Keratinocyte (primary cell): ENCODE data around the gene PDE6G. TPM values are rescaled to one million over a fixed set of nuclear protein-coding genes. Genes with fewer than 3 reads are reported as not detected.

ENCODE experiments used
- DNase-seq: peaks from one replicate; pipeline ENCODE4 v3.0.0-alpha.2; 2011; ENCODE audit warnings: low read depth, missing footprints, low spot score
- FAIRE-seq: peaks from 2 replicates; lab custom pipeline; 2011; peaks lifted over from hg19 to GRCh38; lab: Jason Lieb, UNC
- H2AFZ ChIP-seq: 2 replicates; pipeline ENCODE4 v1.6.0; 2012; ENCODE audit warnings: low read length, control low read depth, inconsistent platforms; ENCODE audit not compliant: control insufficient read depth
- H3K27ac ChIP-seq: 2 replicates; pipeline ENCODE4 v1.5.1; 2011; ENCODE audit warnings: low read length; ENCODE audit not compliant: control insufficient read depth, insufficient read depth
- H3K27me3 ChIP-seq: 3 replicates; pipeline ENCODE4 v1.6.0; 2011; ENCODE audit warnings: low read length; ENCODE audit not compliant: control insufficient read depth, insufficient read depth; ENCODE audit errors: extremely low read depth
- H3K36me3 ChIP-seq, 2 experiments: 2 replicates in 1 of 2; 3 replicates in 1 of 2; pipeline ENCODE4 v1.5.1; 2011; ENCODE audit warnings: low read length in 2 of 2, mild to moderate bottlenecking in 1 of 2; ENCODE audit not compliant: control insufficient read depth in 2 of 2, insufficient read depth in 2 of 2; ENCODE audit errors: extremely low read depth in 1 of 2
- H3K4me1 ChIP-seq: 3 replicates; pipeline ENCODE4 v1.5.1; 2011; ENCODE audit warnings: low read length; ENCODE audit not compliant: control insufficient read depth, insufficient read depth; ENCODE audit errors: extremely low read depth
- H3K4me2 ChIP-seq: 3 replicates; pipeline ENCODE4 v1.6.0; 2011; ENCODE audit warnings: low read depth, low read length; ENCODE audit not compliant: control insufficient read depth, insufficient read depth; ENCODE audit errors: extremely low read depth
- H3K4me3 ChIP-seq, 3 experiments: fragments of 200-600 bp in 1 of 3; sonication (generic) in 1 of 3; 2 replicates in 2 of 3; 3 replicates in 1 of 3; pipeline ENCODE4 v1.5.1; 2011 to 2016; ENCODE audit warnings: low read length in 3 of 3, mild to moderate bottlenecking in 3 of 3, control low read depth in 2 of 3, inconsistent platforms in 1 of 3, low read depth in 1 of 3, mixed read lengths in 1 of 3, mixed run types in 1 of 3, moderate library complexity in 1 of 3; ENCODE audit not compliant: control insufficient read depth in 2 of 3, insufficient read depth in 2 of 3; ENCODE audit errors: extremely low read depth in 1 of 3
- H3K79me2 ChIP-seq: 2 replicates; pipeline ENCODE4 v1.6.0; 2012; ENCODE audit warnings: low read length; ENCODE audit not compliant: control insufficient read depth, insufficient read depth
- H3K9ac ChIP-seq: 3 replicates; pipeline ENCODE4 v1.6.0; 2011; ENCODE audit warnings: low read length; ENCODE audit not compliant: control insufficient read depth, insufficient read depth; ENCODE audit errors: extremely low read depth
- H3K9me1 ChIP-seq: 3 replicates; pipeline ENCODE4 v1.6.0; 2011; ENCODE audit warnings: low read length; ENCODE audit not compliant: control insufficient read depth, insufficient read depth; ENCODE audit errors: extremely low read depth
- H3K9me3 ChIP-seq: 2 replicates; pipeline ENCODE4 v1.5.1; 2012; ENCODE audit warnings: low read depth, low read length; ENCODE audit not compliant: control insufficient read depth
- H4K20me1 ChIP-seq: 3 replicates; pipeline ENCODE4 v1.6.0; 2011; ENCODE audit warnings: low read length; ENCODE audit not compliant: control insufficient read depth, insufficient read depth; ENCODE audit errors: extremely low read depth
- EZH2 ChIP-seq: IDR thresholded peaks from one replicate; pipeline ENCODE4 v1.6.1; 2012; ENCODE audit warnings: inconsistent platforms, mild to moderate bottlenecking, low read length, moderate library complexity
- dilution Hi-C: fragments of 300-500 bp; cut with MboI; formaldehyde crosslinking; loops from one replicate; pipeline ENCODE4 v1.7.0; 2020; ENCODE audit warnings: low sequenced_read_pairs; ENCODE audit not compliant: extremely low pct_ligation_motif_present
- polyA plus RNA-seq, 5 experiments: library from polyadenylated mRNA; depleted of rRNA in 3 of 5; stranded (reverse) in 3 of 5; stranded (forward) in 1 of 5; unstranded in 1 of 5; fragments of >200 nt; gene quantifications; 1 replicate in 1 of 5; 2 replicates in 3 of 5; 3 replicates in 1 of 5; pipeline versions ENCODE4 v1.2.1 to v1.2.3, GENCODE V29; 2011 to 2012; ENCODE audit warnings: missing spikeins in 2 of 5, low read depth in 1 of 5, low replicate concordance in 1 of 5
- TF ChIP-seq, protein P1 (sequence below), 3 experiments: IDR thresholded peaks in 1 of 3; conservative IDR thresholded peaks in 1 of 3; optimal IDR thresholded peaks in 1 of 3; 2 replicates in 2 of 3; 3 replicates in 1 of 3; pipeline versions ENCODE3 to v1.5.1; 2011; ENCODE audit warnings: low read length in 3 of 3, mild to moderate bottlenecking in 3 of 3, moderate library complexity in 2 of 3, control low read depth in 1 of 3, inconsistent platforms in 1 of 3; ENCODE audit not compliant: insufficient read depth in 2 of 3; ENCODE audit errors: extremely low read depth in 1 of 3

PDE6G gene
- polyA plus RNA-seq, 1 donor (not counting 4 experiments of a cell fraction or from before 2014, with no cell fraction given): not detected

DNA sequence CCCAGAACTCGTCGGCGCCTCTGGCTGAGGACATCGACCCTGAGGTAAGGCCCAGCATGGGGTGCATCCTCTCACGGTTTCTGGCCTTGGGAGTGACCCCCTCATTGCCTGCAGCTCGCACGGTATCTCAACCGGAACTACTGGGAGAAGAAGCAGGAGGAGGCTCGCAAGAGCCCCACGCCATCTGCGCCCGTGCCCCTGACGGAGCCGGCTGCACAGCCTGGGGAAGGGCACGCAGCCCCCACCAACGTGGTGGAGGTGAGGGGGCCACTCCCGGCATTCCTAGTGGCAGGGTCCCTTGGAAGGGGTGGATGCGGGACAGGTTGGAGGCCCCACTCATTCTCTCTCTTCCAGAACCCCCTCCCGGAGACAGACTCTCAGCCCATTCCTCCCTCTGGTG is 38.5 kb upstream of the PDE6G start:
- DNase-seq (no peak), FAIRE-seq (no peak)
- Histone ChIP-seq H3K27ac (no peak overlapping the region), H3K9ac (no peak overlapping the region), H3K36me3 (peaks cover 56 to 72% of the 10 kb centered on the region in 2 experiments), H3K9me1 (no peaks in the 10 kb centered on the region), H3K9me3 (no peaks in the 10 kb centered on the region), H3K4me2 (no peak overlapping the region), H4K20me1 (peaks cover 6% of the 10 kb centered on the region), H2AFZ (no peak overlapping the region), H3K4me3 (no peak overlapping the region), H3K4me1 (no peaks in the 10 kb centered on the region), H3K27me3 (no peaks in the 10 kb centered on the region), H3K79me2 (peaks cover 61% of the 10 kb centered on the region)
- TF ChIP-seq, protein P1, sequence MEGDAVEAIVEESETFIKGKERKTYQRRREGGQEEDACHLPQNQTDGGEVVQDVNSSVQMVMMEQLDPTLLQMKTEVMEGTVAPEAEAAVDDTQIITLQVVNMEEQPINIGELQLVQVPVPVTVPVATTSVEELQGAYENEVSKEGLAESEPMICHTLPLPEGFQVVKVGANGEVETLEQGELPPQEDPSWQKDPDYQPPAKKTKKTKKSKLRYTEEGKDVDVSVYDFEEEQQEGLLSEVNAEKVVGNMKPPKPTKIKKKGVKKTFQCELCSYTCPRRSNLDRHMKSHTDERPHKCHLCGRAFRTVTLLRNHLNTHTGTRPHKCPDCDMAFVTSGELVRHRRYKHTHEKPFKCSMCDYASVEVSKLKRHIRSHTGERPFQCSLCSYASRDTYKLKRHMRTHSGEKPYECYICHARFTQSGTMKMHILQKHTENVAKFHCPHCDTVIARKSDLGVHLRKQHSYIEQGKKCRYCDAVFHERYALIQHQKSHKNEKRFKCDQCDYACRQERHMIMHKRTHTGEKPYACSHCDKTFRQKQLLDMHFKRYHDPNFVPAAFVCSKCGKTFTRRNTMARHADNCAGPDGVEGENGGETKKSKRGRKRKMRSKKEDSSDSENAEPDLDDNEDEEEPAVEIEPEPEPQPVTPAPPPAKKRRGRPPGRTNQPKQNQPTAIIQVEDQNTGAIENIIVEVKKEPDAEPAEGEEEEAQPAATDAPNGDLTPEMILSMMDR (optimal IDR thresholded peaks at IDR 0.05 in 1 of 3, IDR thresholded peaks at IDR 0.05 in 1 of 3, conservative IDR thresholded peaks at IDR 0.05 in 1 of 3; ENCODE audit: extremely low read depth in 1 of 3, insufficient read depth in 2 of 3, low read length in 3 of 3): no peak
- no peak for TF ChIP-seq EZH2
- dilution Hi-C loops: no loop called here

DNA sequence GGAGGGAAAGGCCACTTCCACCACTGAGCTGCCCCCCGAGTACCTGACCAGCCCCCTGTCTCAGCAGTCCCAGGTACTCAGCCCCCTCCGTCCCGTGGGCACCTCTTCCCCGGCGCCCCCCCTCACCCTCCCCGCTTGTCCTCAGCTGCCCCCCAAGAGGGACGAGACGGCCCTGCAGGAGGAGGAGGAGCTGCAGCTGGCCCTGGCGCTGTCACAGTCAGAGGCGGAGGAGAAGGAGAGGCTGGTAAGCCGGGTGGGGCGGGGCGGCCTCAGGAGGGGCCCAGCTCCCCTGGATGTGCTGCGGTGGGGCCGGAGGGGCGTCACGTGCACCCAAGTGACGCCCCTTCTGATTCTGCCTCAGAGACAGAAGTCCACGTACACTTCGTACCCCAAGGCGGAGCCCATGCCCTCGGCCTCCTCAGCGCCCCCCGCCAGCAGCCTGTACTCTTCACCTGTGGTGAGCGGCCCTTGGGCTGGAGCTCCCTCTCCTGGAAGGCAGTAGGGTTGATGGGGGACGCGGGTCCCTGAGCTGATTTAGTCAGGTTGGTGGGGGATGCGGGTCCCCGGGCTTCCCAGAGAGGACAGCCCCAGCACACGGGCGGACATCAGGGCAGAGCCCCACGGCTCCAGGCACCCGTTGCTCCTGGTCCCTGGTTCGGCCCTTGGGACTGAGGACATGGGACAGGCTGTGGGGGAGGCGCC is 37.3 kb upstream of the PDE6G start:
- peaks cover 69% of the 10 kb centered on the region for H3K79me2 ChIP-seq

More for the DNA sequence above, 37.3 kb upstream of the PDE6G start:
- Histone ChIP-seq H3K27ac (no peak overlapping the region), H3K9me1 (no peaks in the 10 kb centered on the region), H3K4me1 (peaks cover 4% of the 10 kb centered on the region), H3K4me3 (no peak overlapping the region), H3K4me2 (no peak overlapping the region), H4K20me1 (peaks cover 7% of the 10 kb centered on the region), H3K36me3 (peaks cover 62 to 78% of the 10 kb centered on the region in 2 experiments), H3K27me3 (no peaks in the 10 kb centered on the region), H3K9ac (no peak overlapping the region), H2AFZ (no peak overlapping the region), H3K9me3 (no peaks in the 10 kb centered on the region)
- TF ChIP-seq EZH2: no peak
- TF ChIP-seq, protein P1 (optimal IDR thresholded peaks at IDR 0.05 in 1 of 3, IDR thresholded peaks at IDR 0.05 in 1 of 3, conservative IDR thresholded peaks at IDR 0.05 in 1 of 3; ENCODE audit: extremely low read depth in 1 of 3, insufficient read depth in 2 of 3, low read length in 3 of 3): peak in 1 of 3 experiments; percentile 27
- dilution Hi-C loops: no loop called here
- DNase-seq: no peak
- FAIRE-seq: no peak
